ENCODE measurements around the gene NBAS. TPM values are rescaled to one million over a fixed set of nuclear protein-coding genes. Genes with fewer than 3 reads are reported as not detected.
A peak's percentile ranks its signal among the peaks of the same experiment; 100 is the strongest.

NBAS gene
- total and polyA plus RNA-seq, 2 of the 4 experiments (the other 2 are of a cell fraction), result 22.3 to 105 TPM

DNA sequence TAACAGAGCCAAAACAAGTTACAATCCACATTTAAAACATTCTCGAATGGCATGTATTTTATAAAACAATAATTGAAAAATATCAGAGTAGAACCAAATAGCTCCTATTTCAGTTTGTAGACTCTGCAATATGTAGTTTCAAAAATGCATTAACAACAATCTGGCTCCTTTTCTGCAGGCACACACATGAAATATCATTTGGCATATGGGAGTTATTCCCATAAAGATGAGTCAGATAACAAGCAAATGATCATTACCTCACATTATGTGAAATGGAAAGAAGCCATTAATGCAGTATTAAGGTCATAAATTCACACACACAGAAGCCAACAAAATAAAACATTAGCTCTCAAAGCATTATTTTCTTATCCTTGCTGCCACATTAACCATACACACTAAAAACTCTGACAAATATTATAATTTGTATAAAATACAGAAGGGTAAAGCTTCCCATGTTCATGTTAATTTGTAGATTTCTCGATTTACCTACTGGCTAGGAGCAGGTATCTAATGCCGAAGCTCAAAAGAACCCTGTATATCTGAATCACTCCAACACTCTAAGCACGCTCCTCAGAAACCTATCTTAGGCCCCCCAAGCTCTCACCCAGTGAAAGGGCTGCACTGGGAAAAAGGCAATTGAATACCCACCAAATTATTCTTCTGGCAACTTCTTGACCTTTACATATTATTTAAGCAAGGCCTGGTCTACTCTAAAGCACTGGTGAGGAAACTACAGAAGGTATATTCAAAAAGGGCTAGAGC lies 13.8 kb downstream of the NBAS start:
- H3K4me1 ChIP-seq (ENCODE audit: control insufficient read depth, insufficient read depth, low read length), result no peaks in the 10 kb centered on the region
- no peak overlapping the region for H2AK9ac ChIP-seq (replicated peaks; ENCODE audit: low read depth, low read length, poor library complexity)
- H2BK15ac ChIP-seq (ENCODE audit: low read depth, low read length), result no peak overlapping the region
- POLR2A ChIA-PET (ENCODE audit: unreplicated experiment), result no interaction called here
- no peak overlapping the region for H3K18ac ChIP-seq (ENCODE audit: low read depth, low read length)
- H3K23ac ChIP-seq (ENCODE audit: low read depth, low read length), result no peak overlapping the region
- ATAC-seq (ENCODE audit: low read depth) (no peak), DNase-seq (peak; percentile 6)
- no peaks in the 10 kb centered on the region for H3K27me3 ChIP-seq (ENCODE audit: control insufficient read depth, insufficient read depth, low read length)
- no peak overlapping the region for H2BK120ac ChIP-seq (ENCODE audit: low read depth, low read length)
- H2AFZ ChIP-seq (replicated peaks; ENCODE audit: low read length, poor library complexity), result no peak overlapping the region
- H3K14ac ChIP-seq (replicated peaks; ENCODE audit: low read depth, low read length), result no peak overlapping the region
- no peak overlapping the region for H3K4ac ChIP-seq (ENCODE audit: low read depth, low read length)
- CTCF ChIA-PET, result interaction anchor here (0.6 to 1.8 kb wide), 4 partner anchors 9 to 195 kb away, joined by 3 to 4 read pairs (median 4); no protein-coding TSS in a partner anchor
- H2BK5ac ChIP-seq (ENCODE audit: low read depth, low read length, poor library complexity, severe bottlenecking), result no peak overlapping the region
- no peak overlapping the region for H3K27ac ChIP-seq (ENCODE audit: insufficient read depth, low read length)
- dilution Hi-C loops (cut with HindIII; ENCODE audit: low sequenced_read_pairs, unreplicated experiment), result no loop called here
- no peak overlapping the region for H4K8ac ChIP-seq (ENCODE audit: low read depth in 2 of 2, low read length in 2 of 2)
- H3K4me2 ChIP-seq (ENCODE audit: low read depth, low read length), result no peak overlapping the region
- H3K79me1 ChIP-seq (ENCODE audit: low read depth in 1 of 2, low read length in 2 of 2), result peaks cover 3 to 14% of the 10 kb centered on the region in 2 experiments; a peak in 2 of 4 replicates
- H4K20me1 ChIP-seq (ENCODE audit: insufficient read depth, low read length), result no peaks in the 10 kb centered on the region
- no CpG with 5 or more reads among the region's 4 CpGs for WGBS, 2 experiments (ENCODE audit: extremely low coverage in 2 of 2, insufficient read length in 1 of 2)
- H2AK5ac ChIP-seq (ENCODE audit: low read depth, low read length), result no peak overlapping the region
- BruUV-seq (replicated peaks), result no TSS peak
- intact Hi-C loops (cut with micrococcal nuclease), result no loop called here
- TF ChIP-seq RAD21 (IDR thresholded peaks at IDR 0.05; ENCODE audit: low read length) (no peak), BHLHE40 (IDR thresholded peaks at IDR 0.05; ENCODE audit: low read depth, low read length) (no peak), POLR2A (IDR thresholded peaks at IDR 0.05; ENCODE audit: low read depth, low read length) (no peak), RFX5 (IDR thresholded peaks at IDR 0.05; ENCODE audit: low read depth, low read length) (no peak), NFE2L2 (IDR thresholded peaks at IDR 0.05; ENCODE audit: low read depth, low read length) (no peak), MAZ (IDR thresholded peaks at IDR 0.05; ENCODE audit: borderline replicate concordance, low read depth, low read length) (no peak)
- TF ChIP-seq, protein P1, sequence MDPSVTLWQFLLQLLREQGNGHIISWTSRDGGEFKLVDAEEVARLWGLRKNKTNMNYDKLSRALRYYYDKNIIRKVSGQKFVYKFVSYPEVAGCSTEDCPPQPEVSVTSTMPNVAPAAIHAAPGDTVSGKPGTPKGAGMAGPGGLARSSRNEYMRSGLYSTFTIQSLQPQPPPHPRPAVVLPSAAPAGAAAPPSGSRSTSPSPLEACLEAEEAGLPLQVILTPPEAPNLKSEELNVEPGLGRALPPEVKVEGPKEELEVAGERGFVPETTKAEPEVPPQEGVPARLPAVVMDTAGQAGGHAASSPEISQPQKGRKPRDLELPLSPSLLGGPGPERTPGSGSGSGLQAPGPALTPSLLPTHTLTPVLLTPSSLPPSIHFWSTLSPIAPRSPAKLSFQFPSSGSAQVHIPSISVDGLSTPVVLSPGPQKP (IDR thresholded peaks at IDR 0.05; ENCODE audit: borderline replicate concordance, low read depth, low read length), result no peak
- TF ChIP-seq, protein P2, sequence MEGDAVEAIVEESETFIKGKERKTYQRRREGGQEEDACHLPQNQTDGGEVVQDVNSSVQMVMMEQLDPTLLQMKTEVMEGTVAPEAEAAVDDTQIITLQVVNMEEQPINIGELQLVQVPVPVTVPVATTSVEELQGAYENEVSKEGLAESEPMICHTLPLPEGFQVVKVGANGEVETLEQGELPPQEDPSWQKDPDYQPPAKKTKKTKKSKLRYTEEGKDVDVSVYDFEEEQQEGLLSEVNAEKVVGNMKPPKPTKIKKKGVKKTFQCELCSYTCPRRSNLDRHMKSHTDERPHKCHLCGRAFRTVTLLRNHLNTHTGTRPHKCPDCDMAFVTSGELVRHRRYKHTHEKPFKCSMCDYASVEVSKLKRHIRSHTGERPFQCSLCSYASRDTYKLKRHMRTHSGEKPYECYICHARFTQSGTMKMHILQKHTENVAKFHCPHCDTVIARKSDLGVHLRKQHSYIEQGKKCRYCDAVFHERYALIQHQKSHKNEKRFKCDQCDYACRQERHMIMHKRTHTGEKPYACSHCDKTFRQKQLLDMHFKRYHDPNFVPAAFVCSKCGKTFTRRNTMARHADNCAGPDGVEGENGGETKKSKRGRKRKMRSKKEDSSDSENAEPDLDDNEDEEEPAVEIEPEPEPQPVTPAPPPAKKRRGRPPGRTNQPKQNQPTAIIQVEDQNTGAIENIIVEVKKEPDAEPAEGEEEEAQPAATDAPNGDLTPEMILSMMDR (conservative IDR thresholded peaks at IDR 0.05; ENCODE audit: low read depth, low read length), result no peak
- H3K36me3 ChIP-seq (ENCODE audit: control insufficient read depth, insufficient read depth, low read length), result peaks cover 7% of the 10 kb centered on the region
- in situ Hi-C loops (cut with MboI; ENCODE audit: low sequenced_read_pairs), result no loop called here
- no peak overlapping the region for H2BK20ac ChIP-seq (ENCODE audit: low read depth, low read length)
- H4K5ac ChIP-seq (ENCODE audit: low read depth, low read length), result no peak overlapping the region
- no peaks in the 10 kb centered on the region for H3K9me3 ChIP-seq (ENCODE audit: control insufficient read depth, insufficient read depth, low read length)
- H3K4me3 ChIP-seq (ENCODE audit: insufficient read depth, low read depth, low read length), result no peak overlapping the region
- H3K9ac ChIP-seq (ENCODE audit: low read depth, low read length), result no peak overlapping the region
- H3K56ac ChIP-seq (ENCODE audit: extremely low read depth, insufficient read depth, low read length), result no peak overlapping the region
- H3K9me1 ChIP-seq (ENCODE audit: insufficient read depth, low read length), result 0 out of 2 replicates have a peak, but pooled peaks cover 3% of the 10 kb centered on the region
- no peak overlapping the region for H4K91ac ChIP-seq (ENCODE audit: insufficient read depth, low read depth, low read length)

Measured in IMR-90 (cell line).